Gastroesophageal sphincter (tissue), 4 donors: ENCODE data around the gene HLX. TPM values are rescaled to one million over a fixed set of nuclear protein-coding genes. Genes with fewer than 3 reads are reported as not detected.

Source experiments
- ATAC-seq: fragments of 150-250 bp; one replicate; pipeline ENCODE4 v1.9.1; 2016; ENCODE audit warnings: mild to moderate bottlenecking, moderate library complexity
- H3K27ac ChIP-seq, 4 donors: fragments of 200-600 bp; sonication (generic) in 3 of 4; 1 replicate in 3 of 4; 2 replicates in 1 of 4; pipeline ENCODE4 v1.5.1; 2016 to 2019
- H3K27me3 ChIP-seq: fragments of 200-600 bp; sonication (generic); one replicate; pipeline ENCODE4 v1.5.1; 2019
- H3K36me3 ChIP-seq, 2 donors: fragments of 200-600 bp; sonication (generic); one replicate each; pipeline ENCODE4 v1.5.1; 2019; ENCODE audit warnings: control low read depth in 1 of 2
- H3K4me1 ChIP-seq, 3 donors: fragments of 200-600 bp; sonication (generic); 1 replicate in 2 of 3; 2 replicates in 1 of 3; pipeline ENCODE4 v1.5.1; 2016 to 2019; ENCODE audit warnings: control low read depth in 2 of 3
- H3K4me3 ChIP-seq, 2 donors: fragments of 200-600 bp; sonication (generic); one replicate each; pipeline ENCODE4 v1.5.1; 2019; ENCODE audit warnings: mild to moderate bottlenecking in 1 of 2, moderate library complexity in 1 of 2
- H3K9me3 ChIP-seq, 3 donors: fragments of 200-600 bp; sonication (generic); one replicate each; pipeline ENCODE4 v1.5.1; 2017 to 2019; ENCODE audit warnings: control low read depth in 2 of 3
- EP300 ChIP-seq: sonication (generic); formaldehyde crosslinking; IDR thresholded peaks from one replicate; pipeline ENCODE4 v1.6.1; 2017; ENCODE audit warnings: antibody characterized with exemption, mild to moderate bottlenecking
- POLR2A ChIP-seq, 2 donors: fragments of 450-650 bp; IDR thresholded peaks; one replicate each; pipeline ENCODE4 v1.6.1; 2017; ENCODE audit warnings: antibody characterized with exemption in 2 of 2, mild to moderate bottlenecking in 2 of 2, moderate library complexity in 1 of 2
- POLR2AphosphoS5 ChIP-seq: sonication (generic); formaldehyde crosslinking; IDR thresholded peaks from one replicate; pipeline ENCODE4 v1.6.1; 2017; ENCODE audit warnings: antibody characterized with exemption
- WGBS, 2 donors: methylation state at CpG; one replicate each; pipeline ENCODE4 v1.1.5; 2018; ENCODE audit warnings: low coverage in 1 of 2; 5-methylcytosine and 5-hydroxymethylcytosine counted together
- total RNA-seq, 4 donors: library from RNA; depleted of rRNA; stranded (reverse); fragments of >200 nt; gene quantifications; one replicate each; pipeline ENCODE4 v1.1.0, GENCODE V29; 2016
- TF ChIP-seq, protein P1 (sequence below), 4 experiments: fragments of 200-600 bp in 2 of 4; fragments of 450-650 bp in 2 of 4; sonication (generic) in 1 of 4; IDR thresholded peaks; one replicate each; pipeline ENCODE4 v1.5.1; 2017 to 2019; ENCODE audit warnings: antibody characterized with exemption in 4 of 4, mild to moderate bottlenecking in 2 of 4, moderate library complexity in 2 of 4

The HLX gene
- total RNA-seq, 4 donors from 2014 or later: 7.1 to 18.1 (median 13.5) TPM

DNA sequence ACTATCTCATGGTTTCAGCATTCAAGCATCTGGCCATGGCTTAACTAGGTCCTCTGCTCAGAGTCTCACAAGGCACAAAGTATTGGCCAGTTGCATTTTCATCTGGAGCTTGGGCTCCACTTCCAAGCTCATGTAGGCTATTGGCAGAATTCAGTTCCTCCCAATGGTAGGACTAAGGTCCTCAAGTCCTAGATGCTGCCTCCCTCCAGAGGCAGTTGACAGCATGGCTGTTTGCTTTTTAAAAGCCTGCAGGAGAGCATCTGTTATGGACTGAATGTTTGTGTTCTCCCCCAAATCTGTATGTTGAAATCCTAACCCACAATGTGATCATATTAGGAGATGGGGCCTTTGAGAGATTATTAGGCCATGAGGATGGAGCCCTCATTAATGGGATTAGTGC, 38.0 kb upstream of the HLX start:
- no peak for ATAC-seq
- Histone ChIP-seq H3K4me3 (no peak overlapping the region), H3K9me3 (no peaks in the 10 kb centered on the region), H3K36me3 (no peaks in the 10 kb centered on the region), H3K27me3 (no peaks in the 10 kb centered on the region), H3K27ac (no peak overlapping the region), H3K4me1 (peaks cover 2 to 14% (median 5%) of the 10 kb centered on the region in 3 donors)
- TF ChIP-seq EP300 (no peak), POLR2A (IDR thresholded peaks at IDR 0.05) (no peak), POLR2AphosphoS5 (no peak)
- TF ChIP-seq, protein P1, sequence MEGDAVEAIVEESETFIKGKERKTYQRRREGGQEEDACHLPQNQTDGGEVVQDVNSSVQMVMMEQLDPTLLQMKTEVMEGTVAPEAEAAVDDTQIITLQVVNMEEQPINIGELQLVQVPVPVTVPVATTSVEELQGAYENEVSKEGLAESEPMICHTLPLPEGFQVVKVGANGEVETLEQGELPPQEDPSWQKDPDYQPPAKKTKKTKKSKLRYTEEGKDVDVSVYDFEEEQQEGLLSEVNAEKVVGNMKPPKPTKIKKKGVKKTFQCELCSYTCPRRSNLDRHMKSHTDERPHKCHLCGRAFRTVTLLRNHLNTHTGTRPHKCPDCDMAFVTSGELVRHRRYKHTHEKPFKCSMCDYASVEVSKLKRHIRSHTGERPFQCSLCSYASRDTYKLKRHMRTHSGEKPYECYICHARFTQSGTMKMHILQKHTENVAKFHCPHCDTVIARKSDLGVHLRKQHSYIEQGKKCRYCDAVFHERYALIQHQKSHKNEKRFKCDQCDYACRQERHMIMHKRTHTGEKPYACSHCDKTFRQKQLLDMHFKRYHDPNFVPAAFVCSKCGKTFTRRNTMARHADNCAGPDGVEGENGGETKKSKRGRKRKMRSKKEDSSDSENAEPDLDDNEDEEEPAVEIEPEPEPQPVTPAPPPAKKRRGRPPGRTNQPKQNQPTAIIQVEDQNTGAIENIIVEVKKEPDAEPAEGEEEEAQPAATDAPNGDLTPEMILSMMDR (IDR thresholded peaks at IDR 0.05): no peak

DNA sequence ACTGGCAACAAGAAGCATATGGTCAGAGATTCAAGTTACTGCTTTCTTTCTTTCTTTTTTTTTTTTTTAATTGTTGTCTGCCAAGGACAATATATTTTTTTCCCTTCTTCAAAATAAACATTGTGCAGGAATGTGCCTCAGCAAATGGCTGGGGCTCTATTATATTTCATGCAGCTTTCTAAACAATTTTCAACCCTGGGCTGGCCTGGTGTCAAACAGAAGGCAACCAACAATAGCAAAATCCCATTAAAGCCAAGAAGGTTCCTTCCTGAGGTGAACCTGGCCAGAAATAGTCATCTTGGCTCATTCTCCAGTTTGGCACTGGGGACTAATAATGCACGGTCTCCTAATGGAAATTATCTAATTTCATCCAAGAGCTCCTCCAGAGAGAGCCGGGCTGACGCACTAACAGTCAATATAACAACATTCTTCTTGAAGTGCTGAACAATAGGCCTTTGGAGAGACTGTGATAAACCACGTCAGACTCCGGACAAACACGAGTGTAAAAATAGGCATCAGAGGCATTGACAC, 35.7 kb upstream of the HLX start:
- H3K9me3 ChIP-seq: no peaks in the 10 kb centered on the region
- 13 to 21% methylated on average over 6 of the region's 6 CpGs for WGBS, 2 donors
- H3K36me3 ChIP-seq: no peaks in the 10 kb centered on the region
- ATAC-seq: peak; percentile 78
- H3K4me3 ChIP-seq: no peak overlapping the region
- no peak for TF ChIP-seq POLR2A (IDR thresholded peaks at IDR 0.05)
- TF ChIP-seq POLR2AphosphoS5: no peak
- TF ChIP-seq, protein P1 (IDR thresholded peaks at IDR 0.05): no peak
- no peak for TF ChIP-seq EP300
- peak overlapping the region in 3 of 4 donors; percentile 16 to 60 (median 51) for H3K27ac ChIP-seq
- H3K4me1 ChIP-seq: peaks cover 2 to 14% (median 5%) of the 10 kb centered on the region in 3 donors
- H3K27me3 ChIP-seq: no peaks in the 10 kb centered on the region

DNA sequence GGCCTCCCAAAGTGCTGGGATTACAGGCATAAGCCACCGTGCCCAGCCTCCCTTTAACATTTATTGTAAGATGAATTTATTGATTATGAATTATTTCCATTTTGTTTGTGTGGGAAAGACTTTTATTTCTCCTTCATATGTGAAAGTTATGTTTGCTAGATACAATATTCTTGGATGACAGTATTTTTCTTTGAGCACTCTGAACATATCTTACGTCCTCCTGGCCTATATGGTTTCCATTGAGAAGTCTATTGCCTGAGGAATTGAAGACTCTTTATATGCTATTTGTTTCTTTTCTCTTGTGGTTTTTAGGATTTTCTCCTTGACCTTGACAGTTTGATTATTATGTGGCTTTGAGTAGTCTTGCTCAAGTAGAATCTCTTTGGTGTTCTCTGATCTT, 26.8 kb upstream of the HLX start:
- H3K27ac ChIP-seq: no peak overlapping the region
- no peaks in the 10 kb centered on the region for H3K27me3 ChIP-seq
- no peak for ATAC-seq
- H3K9me3 ChIP-seq: peaks cover 0 to 46% (median 0%) of the 10 kb centered on the region in 3 donors
- H3K36me3 ChIP-seq: no peaks in the 10 kb centered on the region
- H3K4me1 ChIP-seq: no peaks in the 10 kb centered on the region
- 92 to 100% methylated on average over 2 of the region's 2 CpGs for WGBS, 2 donors
- TF ChIP-seq POLR2AphosphoS5 (no peak), EP300 (no peak), POLR2A (IDR thresholded peaks at IDR 0.05) (no peak)
- TF ChIP-seq, protein P1 (IDR thresholded peaks at IDR 0.05): no peak
- no peak overlapping the region for H3K4me3 ChIP-seq

DNA sequence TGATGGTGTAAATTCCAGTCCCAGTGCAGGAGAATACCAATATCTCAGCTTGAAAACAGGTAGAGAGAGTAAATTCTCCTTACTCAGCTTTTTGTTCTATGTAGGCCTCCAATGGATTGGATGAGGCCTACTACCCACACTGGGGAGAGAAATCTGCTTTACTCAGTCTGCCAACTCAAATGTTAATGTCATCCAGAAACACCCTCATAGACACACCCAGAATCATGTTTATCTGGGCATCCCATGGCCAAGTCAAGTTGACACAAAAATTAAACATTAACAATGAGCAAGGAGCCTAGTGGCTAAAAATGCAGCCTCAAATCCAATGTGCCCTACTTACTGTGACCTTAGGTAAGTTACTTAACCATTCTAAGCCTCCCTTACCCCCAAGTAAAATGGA, 6.9 kb upstream of the HLX start:
- no peaks in the 10 kb centered on the region for H3K36me3 ChIP-seq
- peaks cover 0 to 31% (median 13%) of the 10 kb centered on the region in 3 donors for H3K4me1 ChIP-seq
- H3K27me3 ChIP-seq: no peaks in the 10 kb centered on the region
- ATAC-seq: no peak
- no peak overlapping the region for H3K4me3 ChIP-seq
- H3K27ac ChIP-seq: no peak overlapping the region
- TF ChIP-seq, protein P1 (IDR thresholded peaks at IDR 0.05): no peak
- TF ChIP-seq POLR2AphosphoS5: no peak
- TF ChIP-seq POLR2A (IDR thresholded peaks at IDR 0.05): no peak
- TF ChIP-seq EP300: no peak
- peaks cover 0 to 2% (median 0%) of the 10 kb centered on the region in 3 donors for H3K9me3 ChIP-seq

DNA sequence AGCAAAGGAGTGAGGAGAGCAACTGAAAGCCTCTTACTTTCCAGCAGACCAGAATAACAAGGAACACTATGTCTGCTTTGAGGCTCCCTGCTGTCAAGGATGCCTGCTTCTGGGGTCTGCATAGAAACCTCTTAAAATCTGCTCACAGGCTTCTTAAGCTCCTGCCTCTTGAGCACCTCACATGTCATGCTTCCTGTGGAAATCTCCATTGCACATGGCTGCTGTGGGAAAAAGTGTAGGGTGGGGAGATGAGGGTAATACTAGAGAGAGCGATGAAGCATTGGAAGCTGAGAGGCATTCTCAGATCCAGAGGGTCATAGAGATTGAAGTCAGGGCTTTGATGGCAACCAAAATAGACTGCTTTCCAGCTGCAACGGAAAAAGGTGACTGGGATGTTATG, 6.2 kb upstream of the HLX start:
- Histone ChIP-seq H3K27ac (no peak overlapping the region), H3K4me1 (peaks cover 0 to 33% (median 13%) of the 10 kb centered on the region in 3 donors)
- TF ChIP-seq, protein P1 (IDR thresholded peaks at IDR 0.05): no peak
- TF ChIP-seq POLR2AphosphoS5: no peak
- TF ChIP-seq POLR2A (IDR thresholded peaks at IDR 0.05): no peak
- TF ChIP-seq EP300: no peak

More for the DNA sequence above, 6.2 kb upstream of the HLX start:
- 62 to 87% methylated on average over 2 of the region's 2 CpGs for WGBS, 2 donors
- Histone ChIP-seq H3K4me3 (no peak overlapping the region), H3K27me3 (no peaks in the 10 kb centered on the region), H3K36me3 (no peaks in the 10 kb centered on the region), H3K9me3 (no peaks in the 10 kb centered on the region)
- no peak for ATAC-seq
